HG02642 (cell line): ENCODE measurements around the gene UMODL1.
"Not testable (repeated sequence)": the region's sequence is repeated elsewhere in the genome, so short reads cannot be mapped to it uniquely, and the experiment has no call there.

Experiments
- ATAC-seq: cut with Tn5 transposase; IDR thresholded peaks from one replicate; pipeline ENCODE4 v1.9.1; 2021; ENCODE audit warnings: mild to moderate bottlenecking; ENCODE audit not compliant: unreplicated experiment, poor library complexity

Gene UMODL1

DNA sequence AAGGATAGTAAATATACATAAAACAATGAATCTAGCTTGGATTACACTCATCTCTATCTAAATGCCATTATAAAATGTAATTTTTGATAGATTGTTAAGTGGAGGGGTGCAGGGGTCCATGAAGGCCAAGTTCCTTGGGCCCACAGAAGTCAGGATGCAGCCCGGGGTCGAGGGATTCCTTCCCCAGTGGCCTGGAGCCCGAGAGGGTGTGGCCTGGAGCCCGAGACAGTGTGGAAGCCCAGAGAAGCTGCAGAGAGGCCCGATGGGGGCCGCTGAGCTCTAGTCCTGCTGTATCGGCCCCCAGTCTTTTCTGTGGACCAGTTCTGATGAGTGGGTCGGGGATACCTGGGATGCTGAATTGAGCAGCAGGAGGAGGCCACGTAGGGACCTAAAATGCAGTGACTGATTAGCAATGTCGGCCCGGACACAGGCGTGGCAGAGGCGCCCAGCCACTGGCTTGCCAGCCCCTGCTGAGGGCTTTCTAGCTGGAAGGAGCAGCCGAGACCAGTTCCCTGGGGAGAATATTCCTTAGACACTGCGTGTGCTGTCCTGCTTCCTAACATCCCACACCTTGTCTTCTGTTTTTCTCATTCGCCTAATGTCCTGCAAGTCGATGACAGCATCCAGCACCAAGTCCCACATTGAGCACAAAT lies 38.9 kb downstream of the UMODL1 start:
- no peak for ATAC-seq

- ATAC-seq: no peak
These were observed 39.8 kb downstream of the UMODL1 start for GRCh38 chr21:42110691-42111469.

DNA sequence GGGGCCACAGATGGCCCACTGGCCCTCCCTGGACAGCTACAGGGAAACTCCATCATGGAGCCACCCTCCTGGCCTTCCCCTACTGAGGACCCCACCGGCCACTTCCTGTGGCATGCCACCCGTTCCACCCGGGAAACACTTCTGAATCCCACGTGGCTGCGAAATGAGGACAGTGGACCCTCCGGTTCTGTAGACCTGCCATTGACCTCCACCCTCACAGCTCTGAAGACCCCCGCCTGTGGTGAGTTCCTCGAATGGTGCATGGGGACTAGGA lies 40.3 kb downstream of the UMODL1 start:
- ATAC-seq: no peak

GRCh38 chr21:42111811-42112210 lies 40.7 kb downstream of the UMODL1 start:
- ATAC-seq: no peak

DNA sequence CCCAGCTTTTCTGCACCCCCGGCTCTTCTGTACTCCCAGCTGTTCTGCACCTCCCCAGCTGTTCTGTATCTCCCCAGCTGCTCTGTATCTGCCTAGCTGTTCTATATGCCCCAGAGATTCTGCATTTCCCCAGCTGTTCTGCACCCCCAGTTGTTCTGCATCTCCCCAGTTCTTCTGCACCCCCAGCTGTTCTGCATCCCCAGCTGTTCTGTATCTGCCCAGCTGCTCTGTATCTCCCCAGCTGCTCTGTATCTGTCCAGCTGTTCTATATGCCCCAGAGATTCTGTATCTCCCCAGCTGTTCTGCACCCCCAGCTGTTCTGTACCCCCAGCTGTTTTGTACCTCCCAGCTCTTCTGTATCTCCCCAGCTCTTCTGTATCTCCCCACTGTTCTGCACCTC lies 41.1 kb downstream of the UMODL1 start:
- no peak for ATAC-seq

DNA sequence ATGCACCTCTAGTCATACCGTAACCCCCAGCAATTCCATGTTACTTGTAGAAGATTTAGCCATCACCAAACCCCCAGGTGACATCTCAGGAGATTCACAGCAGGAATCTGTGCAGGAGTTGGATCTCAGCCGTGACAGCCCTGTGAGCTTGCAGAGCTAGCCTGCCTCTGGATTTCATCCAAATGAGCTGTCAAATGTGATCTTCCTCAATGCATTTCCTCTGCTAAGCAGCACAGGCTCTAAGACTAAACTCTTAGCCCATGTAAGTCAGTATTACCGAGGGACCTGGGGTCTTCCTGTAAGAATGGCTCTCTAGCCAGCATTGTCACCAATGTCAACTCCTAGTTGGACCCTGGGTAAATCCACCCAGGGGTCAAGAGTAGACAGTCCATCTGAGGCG lies 41.7 kb downstream of the UMODL1 start:
- ATAC-seq: no peak

GRCh38 chr21:42113926-42114409 lies 42.9 kb downstream of the UMODL1 start:
- no peak for ATAC-seq

DNA sequence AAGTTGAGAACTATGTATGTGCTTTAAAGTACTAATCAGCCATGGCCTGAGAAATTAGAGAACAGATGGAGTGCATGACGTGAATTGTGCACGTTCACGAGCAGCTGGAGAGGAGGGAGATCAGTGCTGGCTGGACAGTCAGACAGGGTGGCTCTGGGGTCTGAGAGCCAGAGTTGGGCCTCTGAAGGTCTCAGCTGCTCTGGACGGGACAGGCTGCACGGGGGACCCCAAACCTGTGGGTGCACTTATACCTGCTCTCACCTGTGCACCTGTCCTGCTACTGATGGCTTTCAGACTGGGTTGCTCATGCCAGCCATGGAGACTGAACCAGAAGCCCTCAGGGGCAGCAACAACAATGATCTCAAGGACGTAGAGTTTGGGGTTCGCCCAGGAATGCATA lies 43.5 kb downstream of the UMODL1 start:
- ATAC-seq: no peak

- no peak for ATAC-seq
These were observed 44.1 kb downstream of the UMODL1 start for GRCh38 chr21:42115136-42115683.

DNA sequence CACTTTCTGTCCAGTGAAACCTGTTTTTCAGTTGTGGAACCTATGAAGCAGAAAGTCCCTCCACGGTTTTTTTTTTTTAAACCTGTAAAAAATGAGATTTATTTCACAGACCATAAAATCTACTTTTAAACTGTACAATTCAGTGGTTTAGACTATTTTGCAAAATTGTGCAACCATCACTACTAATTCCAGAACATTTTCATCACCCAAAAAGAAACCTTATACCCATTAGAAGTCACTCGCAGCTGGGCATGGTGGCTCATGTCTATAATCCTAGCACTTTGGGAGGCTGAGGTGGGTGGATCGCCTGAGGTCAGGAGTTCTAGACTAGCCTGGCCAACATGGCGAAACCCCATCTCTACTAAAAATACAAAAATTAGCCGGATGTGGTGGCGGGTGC lies 45.4 kb downstream of the UMODL1 start:
- ATAC-seq: not testable (repeated sequence)

- peak; percentile 59 for ATAC-seq
These were observed 46.3 kb downstream of the UMODL1 start for GRCh38 chr21:42117229-42117966.

DNA sequence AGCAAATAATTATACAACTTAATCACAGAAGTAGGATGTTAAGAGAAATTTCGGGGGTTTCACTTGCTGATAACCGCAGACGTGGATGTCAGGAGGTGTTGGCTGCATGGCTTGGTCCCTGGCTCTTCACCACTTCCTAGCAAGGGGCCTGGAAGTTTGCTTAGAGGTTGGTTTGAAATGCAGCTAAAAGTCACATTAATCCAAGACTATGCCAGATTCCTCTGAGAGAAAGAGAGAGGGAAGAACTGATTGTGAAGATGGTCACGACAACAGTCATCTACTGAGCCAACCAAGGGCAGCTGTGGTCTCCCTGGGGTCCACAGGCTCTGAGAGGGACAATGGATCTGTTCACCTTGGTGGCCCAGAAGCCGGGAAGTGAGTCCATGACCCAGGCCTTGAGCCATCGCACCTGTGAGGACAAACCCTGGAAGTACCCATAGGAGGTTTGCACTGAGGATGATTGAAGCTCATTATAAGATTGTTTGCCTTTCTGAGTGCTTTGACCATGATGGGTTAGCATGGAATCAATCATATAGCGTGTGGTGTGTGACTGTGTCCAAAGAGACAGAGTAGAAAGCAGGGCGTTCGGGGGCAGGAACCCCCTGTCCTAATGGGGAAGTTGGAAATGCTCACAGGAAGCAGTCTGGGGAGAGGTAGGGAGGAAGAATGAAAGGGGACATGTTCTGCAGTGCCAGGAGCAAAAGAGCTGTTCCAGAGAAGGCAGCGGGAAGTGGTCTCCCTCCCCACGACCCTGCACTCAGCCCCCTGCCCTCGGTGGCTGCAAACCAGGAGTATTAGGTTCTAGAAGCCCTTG lies 47.1 kb downstream of the UMODL1 start:
- ATAC-seq: no peak

DNA sequence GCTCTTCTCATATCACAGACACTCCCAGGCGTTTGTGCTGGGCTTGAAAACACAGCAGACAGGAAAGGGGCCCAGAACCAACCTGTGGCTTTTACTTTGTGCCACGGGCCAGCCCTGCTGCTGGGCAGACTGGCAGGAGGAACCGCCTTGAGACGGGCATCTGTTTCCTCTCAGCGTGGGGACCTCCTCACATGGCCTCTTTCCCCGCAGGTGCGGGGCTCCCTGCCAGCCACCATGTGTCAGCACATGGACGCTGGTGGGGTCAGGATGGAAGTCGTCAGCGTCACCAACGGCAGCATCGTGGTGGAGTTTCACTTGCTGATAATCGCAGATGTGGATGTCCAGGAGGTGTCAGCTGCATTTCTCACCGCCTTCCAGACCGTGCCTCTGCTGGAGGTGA lies 47.8 kb downstream of the UMODL1 start:
- no peak for ATAC-seq

DNA sequence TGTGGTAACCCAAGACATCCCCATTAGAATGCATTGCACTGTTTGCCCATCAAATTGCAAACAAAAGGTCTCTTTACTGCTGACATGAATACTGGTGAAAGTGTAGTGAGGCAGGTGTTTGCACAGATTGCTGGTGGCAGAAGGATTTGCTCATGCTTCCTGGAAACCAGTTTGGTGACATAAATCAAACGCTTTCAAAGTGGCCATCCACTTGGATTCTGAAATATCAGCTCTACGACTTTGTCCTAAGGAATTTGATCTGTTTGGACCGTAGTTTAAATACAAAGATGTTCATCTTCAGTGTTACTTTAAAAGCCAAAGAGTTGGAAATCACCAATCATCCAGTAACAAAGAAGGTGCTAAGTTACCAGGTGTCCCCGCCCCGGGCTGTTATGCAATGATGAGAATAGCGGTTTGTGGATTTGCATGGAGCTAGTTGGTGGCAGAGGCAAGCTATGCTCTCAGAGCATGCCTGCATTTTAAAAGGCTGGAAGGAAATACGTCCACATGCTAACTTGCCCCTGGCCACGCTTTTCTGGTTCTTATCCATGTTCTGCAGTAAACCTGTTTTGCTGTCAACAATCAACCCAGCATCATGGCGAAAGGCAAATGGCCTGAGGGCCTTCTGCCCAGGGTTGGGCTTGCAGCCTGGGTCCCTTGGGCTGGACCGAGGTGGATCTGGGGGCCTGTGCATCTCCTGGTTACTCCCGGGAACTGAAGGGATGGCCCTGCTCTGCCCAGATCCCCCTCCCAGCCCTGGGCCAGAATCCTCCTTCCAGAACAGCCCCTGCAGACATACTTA lies 49.2 kb downstream of the UMODL1 start:
- ATAC-seq: no peak

DNA sequence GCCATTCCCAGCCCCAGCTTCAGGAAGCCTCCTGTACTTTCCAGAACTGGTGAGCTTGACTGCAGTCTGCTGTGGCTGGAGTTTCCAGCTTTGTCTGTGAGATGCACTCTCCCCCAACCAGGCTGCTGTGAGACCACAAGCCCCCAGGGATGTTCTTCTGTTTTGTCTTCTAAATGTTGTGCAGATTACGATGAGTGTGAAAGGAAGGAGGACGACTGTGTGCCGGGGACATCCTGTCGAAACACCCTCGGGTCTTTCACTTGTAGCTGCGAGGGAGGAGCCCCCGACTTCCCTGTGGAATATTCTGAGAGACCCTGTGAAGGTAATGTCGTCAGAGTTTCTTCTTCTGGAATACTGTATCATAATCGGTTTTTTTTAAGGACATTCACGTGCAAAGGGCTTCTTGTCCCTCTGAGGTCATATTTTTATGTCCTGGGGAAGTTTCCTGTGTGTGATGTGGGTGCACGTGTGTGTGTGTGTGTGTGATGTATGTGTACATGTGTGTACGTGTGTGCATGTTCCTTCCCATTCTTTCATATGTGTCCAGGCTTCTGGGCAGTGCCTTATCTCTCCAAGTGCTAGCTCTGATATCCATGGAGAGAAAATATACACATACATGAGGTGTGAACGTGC lies 49.9 kb downstream of the UMODL1 start:
- no peak for ATAC-seq

DNA sequence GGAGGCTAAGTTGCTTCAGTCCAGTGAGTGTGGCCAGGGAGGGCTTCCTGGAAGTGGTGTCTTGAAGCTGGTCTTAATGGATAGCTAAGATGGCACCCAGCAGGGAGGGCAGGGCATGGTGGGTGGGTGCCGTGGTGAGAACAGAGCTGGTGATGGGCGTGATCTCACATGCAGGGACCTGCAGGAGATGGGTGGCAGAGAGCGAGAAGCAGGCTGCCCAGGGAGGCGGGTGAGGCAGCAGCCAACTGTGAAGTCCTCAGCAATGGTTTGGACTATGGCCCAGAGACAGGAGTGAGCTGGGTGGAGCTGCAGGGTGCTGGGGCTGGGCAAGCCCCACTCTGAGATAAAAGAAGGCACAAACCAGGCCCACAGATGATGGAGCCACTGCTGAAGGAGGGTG lies 50.7 kb downstream of the UMODL1 start:
- ATAC-seq: no peak

- no peak for ATAC-seq
These were observed 51.3 kb downstream of the UMODL1 start for GRCh38 chr21:42122398-42122797.

GRCh38 chr21:42122808-42123207 lies 51.7 kb downstream of the UMODL1 start:
- no peak for ATAC-seq
